ENCODE results near the gene SERPINF2.

DNA sequence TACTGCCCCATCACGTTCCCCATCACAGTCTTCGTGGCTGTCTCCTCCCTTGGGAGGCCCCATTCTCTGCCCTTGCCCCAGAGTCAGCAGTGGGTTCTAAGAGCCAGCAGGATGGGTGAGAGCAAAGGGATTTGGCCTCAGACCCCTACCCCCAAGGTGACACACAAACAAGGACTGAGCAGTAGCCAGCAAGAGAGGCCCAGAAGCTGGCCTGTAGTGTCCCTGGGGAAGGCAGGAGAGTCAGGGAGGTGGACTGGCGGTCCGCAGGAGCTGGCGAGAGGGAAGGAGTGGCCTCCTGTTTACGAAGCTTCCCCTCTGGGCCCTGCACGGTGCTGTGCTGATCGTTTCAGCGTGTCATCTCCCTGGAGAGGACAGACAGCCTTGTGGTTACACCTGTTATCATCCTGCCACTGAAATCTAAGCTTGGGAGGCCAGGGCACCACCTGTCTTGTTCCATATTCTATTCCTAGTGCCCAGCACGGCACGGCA, 9.8 kb upstream of the SERPINF2 start:
- TF ChIP-seq, protein P1, sequence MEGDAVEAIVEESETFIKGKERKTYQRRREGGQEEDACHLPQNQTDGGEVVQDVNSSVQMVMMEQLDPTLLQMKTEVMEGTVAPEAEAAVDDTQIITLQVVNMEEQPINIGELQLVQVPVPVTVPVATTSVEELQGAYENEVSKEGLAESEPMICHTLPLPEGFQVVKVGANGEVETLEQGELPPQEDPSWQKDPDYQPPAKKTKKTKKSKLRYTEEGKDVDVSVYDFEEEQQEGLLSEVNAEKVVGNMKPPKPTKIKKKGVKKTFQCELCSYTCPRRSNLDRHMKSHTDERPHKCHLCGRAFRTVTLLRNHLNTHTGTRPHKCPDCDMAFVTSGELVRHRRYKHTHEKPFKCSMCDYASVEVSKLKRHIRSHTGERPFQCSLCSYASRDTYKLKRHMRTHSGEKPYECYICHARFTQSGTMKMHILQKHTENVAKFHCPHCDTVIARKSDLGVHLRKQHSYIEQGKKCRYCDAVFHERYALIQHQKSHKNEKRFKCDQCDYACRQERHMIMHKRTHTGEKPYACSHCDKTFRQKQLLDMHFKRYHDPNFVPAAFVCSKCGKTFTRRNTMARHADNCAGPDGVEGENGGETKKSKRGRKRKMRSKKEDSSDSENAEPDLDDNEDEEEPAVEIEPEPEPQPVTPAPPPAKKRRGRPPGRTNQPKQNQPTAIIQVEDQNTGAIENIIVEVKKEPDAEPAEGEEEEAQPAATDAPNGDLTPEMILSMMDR (IDR thresholded peaks at IDR 0.05; ENCODE audit: insufficient read depth, low read length, poor library complexity, severe bottlenecking), result no peak
- no peak for TF ChIP-seq EZH2phosphoT487 (conservative IDR thresholded peaks at IDR 0.05; ENCODE audit: low read length)

All from SU-DHL-6 (cell line).